Left kidney (tissue), 2 donors: ENCODE measurements around the gene ATXN1. TPM values are rescaled to one million over a fixed set of nuclear protein-coding genes. Genes with fewer than 3 reads are reported as not detected.

Experiments used
- DNase-seq: peaks from one replicate; pipeline ENCODE4 v3.0.0-alpha.2; 2013
- polyA plus RNA-seq: library from polyadenylated mRNA; unstranded; fragments of 120-200 nt; gene quantifications from one replicate; pipeline ENCODE4 v1.2.1, GENCODE V29; 2013; ENCODE audit not compliant: insufficient read length

Gene ATXN1
- polyA plus RNA-seq, 1 donor, result 23.6 TPM

DNA sequence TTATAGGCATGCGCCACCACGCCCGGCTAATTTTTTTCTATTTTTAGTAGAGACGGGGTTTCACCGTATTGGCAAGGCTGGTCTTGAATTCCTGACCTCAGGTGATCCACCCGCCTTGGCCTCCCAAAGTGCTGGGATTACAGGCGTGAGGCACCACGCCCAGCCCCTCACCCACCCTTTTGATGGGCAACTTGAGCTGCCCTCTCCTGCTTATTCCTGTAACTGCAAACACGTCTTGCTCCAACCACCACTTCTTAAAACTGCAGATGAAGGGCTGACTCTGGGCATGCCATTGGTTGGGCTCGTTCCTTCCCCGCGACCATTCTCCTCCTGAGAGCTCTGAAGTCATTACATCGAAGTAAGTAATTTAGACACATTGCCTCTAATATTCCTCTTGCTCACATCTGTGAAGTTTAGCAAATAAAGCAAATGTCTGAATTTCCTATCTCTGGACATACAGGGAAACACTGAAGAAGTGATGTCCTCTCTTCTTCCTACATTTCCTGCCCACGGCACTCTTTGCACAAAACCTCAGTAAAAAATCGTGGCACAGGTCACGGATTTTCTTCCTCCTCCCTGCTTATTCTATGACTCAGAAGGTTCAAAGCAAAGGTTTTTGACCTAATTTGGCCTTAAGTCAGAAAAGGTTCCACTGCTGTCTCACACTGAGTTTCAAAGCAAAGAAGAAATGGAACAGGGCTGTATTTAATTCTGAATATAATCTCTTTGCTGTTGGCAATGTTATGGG lies 405.4 kb downstream of the ATXN1 start:
- no peak for DNase-seq

DNA sequence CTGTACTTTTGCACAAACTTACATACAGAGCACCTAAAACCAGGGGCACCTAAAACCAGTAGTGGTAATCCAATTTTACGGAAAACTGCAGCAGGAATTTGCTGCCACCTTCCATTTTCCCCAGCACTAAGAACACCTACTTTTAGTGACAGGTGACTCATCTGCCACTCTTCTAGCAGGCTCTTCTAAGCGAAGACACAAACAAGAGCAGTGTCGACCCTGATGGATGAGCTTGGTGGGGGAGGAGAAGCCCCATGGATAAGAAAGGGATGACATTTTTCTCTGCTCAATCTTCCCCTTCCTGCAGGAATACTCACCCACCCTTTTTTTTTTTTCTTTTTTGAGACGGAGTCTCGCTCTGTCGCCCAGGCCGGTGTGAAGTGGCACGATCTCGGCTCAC lies 406.0 kb downstream of the ATXN1 start:
- no peak for DNase-seq

DNA sequence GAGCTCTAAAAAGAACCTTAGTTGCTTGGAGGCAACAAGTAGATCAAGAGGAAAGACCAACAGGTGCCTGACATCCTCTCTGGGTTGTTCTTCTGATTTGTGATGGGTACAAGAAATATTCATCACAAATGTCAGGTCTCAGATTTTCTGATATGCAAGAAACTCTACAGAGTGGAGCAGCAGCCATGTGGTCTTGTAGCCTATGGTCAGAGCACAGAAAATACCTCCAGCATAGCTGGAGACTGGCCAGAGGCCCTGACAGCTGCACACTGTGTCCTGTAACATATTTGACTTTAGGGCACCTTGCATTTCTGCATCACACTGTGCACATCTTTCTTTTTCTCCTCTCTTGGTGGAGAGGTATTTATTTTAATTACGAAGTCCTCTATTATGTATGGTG lies 406.6 kb downstream of the ATXN1 start:
- no peak for DNase-seq

DNA sequence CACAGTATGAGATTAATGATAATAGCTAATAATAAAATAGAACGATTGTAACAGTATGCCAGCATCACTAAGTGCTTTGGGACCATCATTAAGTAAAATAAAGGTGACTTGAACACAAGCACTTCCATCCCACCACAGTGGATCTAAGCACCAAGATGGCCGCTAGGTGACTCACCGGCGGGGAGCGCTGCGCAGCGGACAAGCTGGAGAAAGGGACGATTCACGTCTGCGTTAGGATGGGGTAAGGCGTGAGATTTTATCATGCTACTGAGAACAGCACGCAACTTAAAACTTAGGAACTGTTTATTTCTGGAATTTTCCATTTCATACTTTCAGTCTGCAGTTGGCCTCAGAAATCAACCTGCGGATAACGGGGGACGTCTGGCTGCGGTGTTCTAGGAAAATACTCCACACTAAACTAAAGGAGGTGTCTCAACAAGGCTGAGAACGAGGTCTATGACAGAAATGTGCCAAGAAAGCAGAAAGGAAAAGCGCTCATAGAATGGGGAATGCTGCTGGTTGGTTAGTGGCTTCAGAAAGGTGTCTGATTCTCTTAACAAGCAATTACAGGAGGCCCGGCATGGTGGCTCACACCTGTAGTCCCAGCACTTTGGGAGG lies 408.3 kb downstream of the ATXN1 start:
- DNase-seq, result no peak

DNA sequence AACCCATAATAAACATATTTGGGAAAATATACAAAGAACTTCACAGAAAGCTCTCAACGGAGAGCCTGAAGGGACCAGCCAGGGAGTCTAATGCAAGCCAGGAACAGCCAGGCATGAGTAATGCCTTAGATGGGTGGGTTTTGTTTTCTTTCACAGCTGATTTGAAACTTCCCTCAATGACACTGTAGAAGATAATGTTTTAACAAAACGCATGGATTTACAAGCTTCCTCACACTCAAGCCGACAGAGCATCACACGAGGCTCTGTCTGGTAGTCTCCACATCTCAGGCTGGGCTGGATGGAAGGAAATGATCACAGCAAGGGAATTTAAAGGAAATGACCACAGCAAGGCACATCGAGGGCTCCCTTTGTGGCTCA lies 409.0 kb downstream of the ATXN1 start:
- DNase-seq, result no peak

DNA sequence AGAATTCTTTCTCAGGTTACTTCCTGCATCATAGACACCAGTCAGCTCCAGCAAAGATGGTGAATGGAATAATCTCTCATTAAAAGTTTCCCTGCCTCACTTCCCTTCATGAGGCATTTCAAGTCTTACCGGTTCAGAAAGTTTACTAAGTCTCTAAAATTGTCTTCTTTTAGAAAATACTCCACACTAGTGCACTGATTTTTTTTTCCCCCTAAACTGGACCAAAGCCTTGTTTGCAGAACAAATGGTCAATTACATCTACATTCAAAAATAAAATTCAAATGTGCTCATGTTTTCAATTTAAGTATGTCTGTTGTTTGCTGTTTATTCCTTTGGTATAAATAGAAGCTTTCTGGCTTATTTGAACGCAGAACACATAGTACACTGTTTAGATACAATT lies 411.7 kb downstream of the ATXN1 start:
- DNase-seq, result no peak

DNA sequence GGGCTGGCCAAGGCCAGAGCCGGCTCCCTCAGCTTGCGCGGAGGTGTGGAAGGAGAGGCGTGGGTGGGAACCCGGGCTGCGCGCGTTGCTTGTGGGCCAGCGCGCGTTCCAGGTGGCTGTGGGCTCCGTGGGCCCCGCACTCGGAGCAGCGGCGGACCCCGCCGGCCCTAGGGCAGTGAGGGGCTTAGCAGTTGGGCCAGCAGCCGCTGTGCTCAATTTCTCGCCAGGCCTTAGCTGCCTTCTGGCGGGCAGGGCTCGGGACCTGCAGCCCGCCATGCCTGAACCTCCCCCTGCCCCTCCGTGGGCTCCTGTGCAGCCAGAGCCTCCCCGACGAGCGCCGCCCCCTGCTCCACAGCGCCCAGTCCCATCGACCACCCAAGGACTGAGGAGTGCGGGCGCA lies 414.4 kb downstream of the ATXN1 start:
- no peak for DNase-seq

DNA sequence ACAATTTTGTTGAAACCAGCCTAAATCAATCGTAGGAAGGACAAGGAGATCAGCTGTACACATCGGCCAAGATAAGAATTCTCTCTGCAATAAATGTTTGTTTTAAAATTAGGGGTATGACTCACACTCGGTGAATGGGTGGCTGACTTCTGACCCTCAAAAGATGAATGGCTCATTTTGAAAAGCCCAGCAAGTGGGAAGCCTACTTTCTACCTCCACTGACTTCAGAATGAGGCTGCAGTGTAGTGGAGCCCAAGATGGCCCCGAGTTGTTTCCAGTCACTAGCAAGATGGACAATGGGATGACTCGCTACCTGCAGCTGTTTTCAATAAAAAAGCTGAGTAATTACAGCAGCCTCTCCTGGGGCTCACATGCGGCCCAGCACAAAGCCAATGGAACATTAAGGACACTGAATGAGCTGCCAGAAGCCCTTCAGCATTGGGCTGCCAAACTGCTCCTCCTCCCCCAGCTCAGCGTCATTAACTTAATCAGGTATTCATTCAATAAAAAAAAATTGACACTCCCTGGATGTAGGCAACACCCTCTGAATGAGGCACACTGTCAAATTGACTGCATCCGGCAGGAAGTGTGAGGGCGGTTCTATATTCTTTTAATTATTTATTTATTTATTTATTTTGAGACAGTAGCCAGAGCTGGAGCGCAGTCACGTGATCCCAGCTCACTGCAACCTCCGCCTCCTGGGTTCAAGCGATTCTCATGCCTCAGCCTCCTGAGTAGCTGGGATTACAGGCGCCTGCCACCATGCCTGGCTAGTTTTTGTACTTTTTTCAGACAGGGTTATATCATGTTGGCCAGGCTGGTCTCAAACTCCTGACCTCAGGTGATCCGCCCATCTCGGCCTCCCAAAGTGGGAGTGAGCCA lies 415.6 kb downstream of the ATXN1 start:
- no peak for DNase-seq

DNA sequence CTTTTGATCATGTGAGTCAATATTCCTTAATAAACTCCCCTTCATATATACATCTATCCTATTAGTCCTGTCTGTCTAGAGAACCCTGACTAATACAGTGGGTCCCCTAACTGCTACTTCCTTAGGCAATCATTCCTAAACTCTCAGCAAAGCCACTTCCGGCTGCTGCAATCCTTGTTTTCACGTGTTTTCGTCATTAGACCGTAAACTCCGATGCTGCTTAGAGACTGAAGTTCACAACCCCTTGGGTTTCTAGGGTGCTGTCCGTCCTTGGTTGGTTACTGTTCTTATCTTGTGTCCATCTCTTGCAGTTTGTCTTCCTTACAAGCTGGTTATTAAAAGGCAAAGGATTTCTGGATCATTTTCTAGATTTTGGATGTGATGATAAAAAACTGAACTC lies 416.5 kb downstream of the ATXN1 start:
- no peak for DNase-seq

DNA sequence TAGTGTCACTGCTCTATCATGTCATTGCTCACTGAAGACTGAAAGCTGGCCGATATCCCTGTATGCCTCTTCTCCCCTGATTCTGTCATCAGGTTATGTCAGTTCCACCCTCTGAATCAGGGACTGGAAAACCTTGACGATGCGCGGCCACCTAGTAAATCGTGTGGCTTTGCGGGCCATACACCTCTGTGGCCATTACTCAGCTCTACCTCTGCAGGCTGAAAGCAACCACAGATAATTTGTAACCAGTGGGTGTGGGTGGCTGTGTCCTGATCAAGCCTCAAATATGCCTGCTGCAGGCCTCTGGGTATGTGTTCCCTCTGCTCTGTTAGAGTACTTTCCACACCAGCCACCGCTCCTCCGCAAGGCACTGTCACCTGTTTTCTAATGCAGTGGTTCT lies 417.7 kb downstream of the ATXN1 start:
- DNase-seq, result no peak

DNA sequence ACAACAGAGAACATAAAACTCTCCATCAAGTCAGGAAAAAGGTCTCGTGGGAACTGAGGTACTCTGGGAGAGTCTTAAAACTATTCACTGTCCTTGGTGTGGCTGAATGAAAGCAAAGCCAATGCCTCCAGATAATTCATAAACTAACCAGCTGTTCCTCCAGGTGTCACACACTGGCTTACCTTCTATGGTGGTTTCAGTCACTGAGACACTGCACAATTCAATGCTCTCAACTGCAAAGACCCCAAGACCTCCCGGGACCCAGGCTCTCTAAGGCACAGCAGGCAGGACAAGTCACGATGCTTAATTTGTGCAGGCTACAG lies 422.0 kb downstream of the ATXN1 start:
- no peak for DNase-seq

DNA sequence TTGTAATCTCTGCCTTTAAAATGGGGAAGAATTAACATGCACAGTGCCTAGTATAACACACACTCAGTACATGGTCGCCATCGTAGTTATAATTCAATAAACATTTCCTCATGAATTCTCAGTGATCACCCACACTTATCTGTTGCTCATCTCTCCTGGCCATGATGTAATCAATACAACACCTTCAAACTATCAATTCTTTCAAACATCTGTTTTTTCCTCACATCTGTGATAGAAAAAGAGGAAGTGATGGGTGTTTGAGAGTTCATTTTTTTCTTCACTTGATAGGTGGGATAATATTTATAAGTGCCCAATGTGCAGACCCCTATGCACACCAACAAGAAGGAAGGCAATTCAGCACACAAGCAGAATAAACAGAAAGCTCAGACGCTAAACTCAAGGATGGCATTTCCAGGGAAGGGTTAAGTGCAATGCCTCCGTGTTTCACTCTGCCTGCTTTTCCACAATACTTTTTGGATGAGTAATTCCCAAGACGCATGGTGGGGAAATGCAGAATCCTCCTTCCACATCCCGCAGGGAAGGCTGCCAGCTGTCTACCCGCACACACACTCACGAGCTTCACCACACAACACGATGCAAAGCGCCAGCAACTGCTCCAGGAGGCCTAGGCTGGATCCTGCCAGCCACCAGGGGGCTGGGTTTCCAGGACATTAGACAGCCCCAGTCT lies 422.5 kb downstream of the ATXN1 start:
- DNase-seq, result peak; percentile 61

DNA sequence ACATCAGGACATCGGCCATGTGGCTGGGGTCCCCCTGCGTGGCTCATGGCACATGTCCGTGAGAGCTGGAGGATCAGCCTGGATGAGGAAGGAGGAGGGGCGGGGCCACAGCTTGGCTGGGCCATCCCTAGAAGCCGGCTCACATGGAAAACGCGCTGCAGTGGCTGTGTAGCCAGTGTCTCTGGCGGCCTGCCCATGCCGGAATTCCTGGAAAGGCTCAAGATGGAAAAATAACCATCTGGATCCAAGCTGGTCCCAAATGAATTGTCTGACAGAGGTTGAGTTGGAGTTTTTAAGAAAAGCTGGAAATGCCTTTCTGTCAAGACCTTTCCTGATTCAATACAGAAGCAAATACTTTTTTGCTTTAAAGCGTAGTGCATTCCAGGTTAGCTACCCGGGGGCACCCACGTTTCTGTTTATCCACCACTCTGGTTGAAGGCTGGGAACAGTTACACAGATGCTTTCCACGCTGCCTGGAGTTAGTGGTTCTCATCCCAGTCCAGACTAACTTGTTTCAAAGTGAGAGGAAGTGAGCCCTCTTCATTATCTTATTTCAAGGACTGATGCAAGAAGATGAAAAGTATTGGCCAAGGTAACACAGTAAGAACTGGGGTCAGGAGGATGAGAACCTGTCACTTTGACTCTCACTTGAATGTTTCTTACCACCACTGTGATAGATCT lies 423.8 kb downstream of the ATXN1 start:
- peak; percentile 82 for DNase-seq

DNA sequence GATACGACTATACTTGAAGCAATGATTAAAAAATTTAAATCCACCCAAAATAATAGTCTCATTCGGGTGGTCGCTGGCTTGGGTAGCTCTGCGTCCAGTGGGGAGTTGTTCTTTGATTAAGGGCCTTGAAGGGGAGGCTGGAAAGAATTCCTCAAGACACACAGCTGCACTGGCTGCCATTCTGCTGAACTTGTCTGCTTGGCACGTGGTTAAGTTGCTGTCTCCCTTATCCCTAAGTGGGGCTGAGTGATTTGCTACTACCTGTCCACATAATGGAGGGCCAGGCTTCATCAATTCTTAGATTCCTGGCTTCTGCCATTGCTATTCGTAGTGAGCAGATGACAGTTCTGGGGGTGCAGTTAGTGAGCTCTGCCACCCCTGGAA lies 424.4 kb downstream of the ATXN1 start:
- no peak for DNase-seq

DNA sequence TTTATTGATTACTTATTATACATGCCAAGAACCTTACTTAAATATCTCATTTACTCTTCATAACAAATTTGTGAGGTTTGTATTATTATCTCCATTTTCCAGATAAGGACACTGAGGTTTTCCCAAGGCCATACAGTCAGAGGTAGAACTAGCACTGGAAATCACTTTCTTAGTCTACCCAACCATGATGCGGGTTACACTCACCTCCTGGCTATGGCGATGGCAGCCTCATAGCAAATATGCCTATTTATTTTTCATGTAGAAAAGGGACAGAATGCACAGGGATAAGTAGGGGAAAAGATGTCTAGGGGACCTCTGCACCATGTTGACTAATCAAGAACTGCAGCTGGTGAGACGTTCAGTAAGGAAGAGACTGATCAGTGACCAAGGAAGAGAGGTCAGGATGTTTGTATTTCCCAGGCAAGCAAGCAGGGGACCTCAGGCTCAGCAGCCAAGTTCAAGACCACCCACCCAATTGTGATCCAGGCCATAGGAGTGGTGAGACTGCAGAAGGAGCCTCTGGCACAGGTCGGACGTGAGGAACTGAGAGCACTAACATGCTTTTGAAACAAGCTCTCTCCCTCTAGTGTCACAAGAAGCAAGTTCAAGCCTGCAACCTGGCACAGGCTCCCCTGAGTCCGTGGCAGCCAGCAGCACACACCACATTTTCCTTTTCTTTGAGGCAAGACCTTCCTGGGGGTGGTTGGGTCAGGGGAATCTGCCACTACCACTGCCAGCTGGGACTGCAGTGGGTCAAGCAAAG lies 425.0 kb downstream of the ATXN1 start:
- no peak for DNase-seq

DNA sequence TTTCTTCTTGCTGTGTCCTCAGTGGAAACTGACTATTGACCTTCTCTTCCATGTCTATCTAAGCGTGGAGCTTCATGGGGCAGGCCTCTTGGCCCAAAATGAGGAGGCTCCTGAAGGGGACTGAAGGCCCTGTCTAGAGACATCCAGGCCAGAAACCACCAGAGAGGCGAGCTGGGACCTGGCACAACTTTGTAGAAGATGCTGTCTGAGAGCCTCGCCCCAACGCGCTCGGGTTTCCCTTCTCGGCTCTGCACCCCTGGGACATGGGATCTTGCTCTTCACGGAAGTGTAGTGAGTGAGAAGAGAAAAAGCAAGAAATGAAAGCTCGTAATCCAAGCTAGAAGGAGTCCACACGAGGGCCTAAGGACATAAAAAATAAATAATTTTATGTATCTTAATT lies 426.1 kb downstream of the ATXN1 start:
- DNase-seq, result no peak

DNA sequence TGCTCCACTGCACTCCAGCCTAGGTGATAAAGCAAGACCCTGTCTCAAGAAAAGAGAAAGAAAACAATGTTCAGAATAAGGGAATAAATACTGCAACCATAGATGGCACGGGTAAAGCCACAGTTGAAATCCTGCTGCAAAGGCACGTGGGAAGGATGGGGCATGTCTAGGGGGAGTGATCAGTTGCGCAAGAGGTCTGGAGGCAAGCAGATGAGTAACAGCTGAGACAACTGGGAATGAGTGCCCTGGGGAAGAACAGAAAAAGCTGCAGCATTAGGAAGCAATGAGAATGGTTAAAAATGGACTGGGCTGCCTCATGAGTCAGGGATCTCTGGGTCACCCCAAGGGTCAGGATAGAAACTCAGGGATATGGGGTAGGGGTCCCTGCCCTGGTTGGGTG lies 426.6 kb downstream of the ATXN1 start:
- no peak for DNase-seq

DNA sequence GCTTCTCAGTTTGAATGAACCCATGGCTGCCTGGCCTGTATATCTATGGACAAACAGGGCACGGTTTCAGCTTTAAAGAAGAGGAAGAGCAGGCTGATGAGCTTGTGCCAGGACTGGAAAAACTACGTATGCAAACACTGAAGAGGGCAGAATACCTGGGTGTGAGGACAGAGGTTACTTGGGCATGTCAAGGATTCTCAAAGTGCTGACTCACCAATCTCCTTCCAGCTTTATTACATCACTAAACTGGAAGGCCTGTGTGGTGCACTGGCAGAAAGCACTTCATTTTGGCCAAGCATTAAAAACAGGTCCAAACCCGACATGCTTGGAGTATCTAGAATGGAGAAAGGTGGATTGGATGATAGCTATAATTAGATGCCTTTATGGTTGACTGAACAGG lies 427.7 kb downstream of the ATXN1 start:
- DNase-seq, result no peak

DNA sequence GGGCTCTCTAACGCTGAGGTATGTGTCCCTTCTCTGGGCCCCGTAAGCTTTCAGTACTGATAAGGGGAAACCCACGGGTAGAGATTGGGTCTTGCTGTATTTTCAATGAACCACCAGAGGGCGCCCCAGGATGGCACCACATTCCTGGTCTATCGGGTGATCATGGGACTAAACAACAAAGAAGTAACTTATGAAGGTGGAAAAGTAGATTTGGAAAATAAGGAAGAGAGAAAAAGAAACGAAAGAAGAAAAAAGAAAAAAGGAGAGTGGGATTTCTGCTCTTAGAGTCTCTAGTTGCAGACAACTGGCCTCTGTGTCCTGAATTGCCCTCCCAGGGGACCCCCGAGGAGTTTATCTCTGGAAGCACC lies 429.1 kb downstream of the ATXN1 start:
- DNase-seq, result peak; percentile 84

DNA sequence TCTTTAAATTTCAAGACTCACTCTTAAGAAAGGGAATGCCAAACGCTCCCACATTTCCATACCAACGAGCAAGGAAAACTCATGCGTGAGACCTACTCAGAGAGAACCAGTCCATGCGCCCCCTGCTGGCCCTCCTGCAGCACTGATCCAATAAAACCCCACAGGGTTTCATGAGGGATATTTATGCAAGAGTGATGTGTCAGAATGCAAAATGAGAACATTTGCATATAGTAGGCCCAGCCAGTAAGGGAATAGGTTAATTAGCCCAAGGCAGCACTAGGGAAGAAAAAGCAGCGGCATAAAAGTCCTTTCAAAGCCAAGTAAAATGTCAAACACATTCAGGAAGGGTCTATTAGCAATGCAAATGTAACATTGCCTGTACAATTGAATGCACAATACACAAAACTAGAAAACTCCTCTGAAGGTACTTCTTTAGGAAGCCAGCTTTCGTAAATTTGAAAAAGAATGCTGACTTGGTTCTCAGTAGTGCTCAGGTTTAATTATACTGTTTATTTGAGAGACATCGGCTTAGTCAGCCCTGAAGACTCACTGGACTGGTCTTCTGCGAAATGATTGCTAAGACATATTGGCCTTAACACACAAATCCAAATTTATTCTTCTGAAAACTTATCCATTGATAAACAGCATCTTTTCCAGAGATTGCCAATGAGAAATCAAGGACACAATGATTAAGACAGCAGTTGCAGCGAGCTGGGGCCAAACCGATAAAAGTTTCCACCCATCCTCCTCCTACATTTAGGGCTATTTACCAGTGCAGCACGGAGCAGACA lies 429.7 kb downstream of the ATXN1 start:
- peak; percentile 61 for DNase-seq

DNA sequence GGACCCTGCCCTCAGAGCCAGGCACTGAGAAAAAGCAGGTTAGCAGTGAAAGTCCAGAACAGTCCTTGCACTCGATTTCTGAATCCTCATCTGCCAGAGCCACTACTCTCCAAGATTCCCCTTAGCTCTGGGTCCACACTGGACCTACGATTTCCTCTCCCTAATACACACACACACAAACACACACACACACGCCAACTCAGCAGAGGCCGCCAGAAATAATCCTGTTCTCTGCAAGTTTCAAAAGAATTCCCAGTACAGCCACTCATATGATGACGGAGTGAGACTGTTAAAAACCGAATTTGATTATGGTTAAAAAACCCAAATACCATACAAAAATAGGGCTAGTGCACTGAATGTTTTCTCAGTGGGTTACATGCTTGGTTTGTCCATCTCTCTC lies 432.0 kb downstream of the ATXN1 start:
- DNase-seq, result no peak
